GM21423 (cell line): ENCODE measurements around the gene SERINC1.

Experiments used
- ATAC-seq: cut with Tn5 transposase; IDR thresholded peaks from one replicate; pipeline ENCODE4 v1.9.1; 2021; ENCODE audit warnings: mild to moderate bottlenecking, moderate library complexity; ENCODE audit not compliant: unreplicated experiment

Gene SERINC1

GRCh38 chr6:122394016-122394415 is 77.6 kb downstream of the SERINC1 start:
- ATAC-seq, result no peak

GRCh38 chr6:122393351-122393896 is 78.2 kb downstream of the SERINC1 start:
- no peak for ATAC-seq
